ENCODE data around the gene MYH14.

The MYH14 gene

GRCh38 chr19:50325310-50326100 lies 122.1 kb downstream of the MYH14 start:
- H3K27ac ChIP-seq, result no peak overlapping the region
- TF ChIP-seq CTCF (conservative IDR thresholded peaks at IDR 0.05), result no peak
- no peak for TF ChIP-seq ZFX (IDR thresholded peaks at IDR 0.05)

- no peak for TF ChIP-seq CTCF (conservative IDR thresholded peaks at IDR 0.05)
- no peak for TF ChIP-seq ZFX (IDR thresholded peaks at IDR 0.05)
- H3K27ac ChIP-seq, result no peak overlapping the region
Measured at GRCh38 chr19:50326101-50326664, 122.8 kb downstream of the MYH14 start.

- TF ChIP-seq CTCF (conservative IDR thresholded peaks at IDR 0.05), result no peak
- TF ChIP-seq ZFX (IDR thresholded peaks at IDR 0.05), result no peak
- H3K27ac ChIP-seq, result no peak overlapping the region
Measured at GRCh38 chr19:50327013-50327412, 123.6 kb downstream of the MYH14 start.

GRCh38 chr19:50327461-50328223 lies 124.2 kb downstream of the MYH14 start:
- no peak overlapping the region for H3K27ac ChIP-seq
- no peak for TF ChIP-seq CTCF (conservative IDR thresholded peaks at IDR 0.05)
- TF ChIP-seq ZFX (IDR thresholded peaks at IDR 0.05), result no peak

GRCh38 chr19:50328224-50328872 lies 124.9 kb downstream of the MYH14 start:
- H3K27ac ChIP-seq, result peak overlapping the region; percentile 36; the same call in 1 of the 2 replicates
- TF ChIP-seq ZFX (IDR thresholded peaks at IDR 0.05), result peak; percentile 31; the same call in 1 of the 2 replicates
- peak; percentile 76 for TF ChIP-seq CTCF (conservative IDR thresholded peaks at IDR 0.05)

GRCh38 chr19:50328873-50329145 lies 125.4 kb downstream of the MYH14 start:
- TF ChIP-seq CTCF (conservative IDR thresholded peaks at IDR 0.05), result no peak
- TF ChIP-seq ZFX (IDR thresholded peaks at IDR 0.05), result no peak
- H3K27ac ChIP-seq, result peak overlapping the region; percentile 36; the same call in 1 of the 2 replicates
